ENCODE results near the gene DHX15.

DHX15 gene

GRCh38 chr4:24489870-24490269 is 94.5 kb downstream of the DHX15 start:
- Histone ChIP-seq H3K9me2 (replicated peaks; ENCODE audit: control insufficient read depth, low read length) (no peaks in the 10 kb centered on the region), H3K9me3 (ENCODE audit: control insufficient read depth, insufficient read depth, low read length) (no peaks in the 10 kb centered on the region), H3K4me3 (ENCODE audit: low read length) (no peak overlapping the region), H3F3A (ENCODE audit: control insufficient read depth, insufficient read depth) (no peaks in the 10 kb centered on the region), H3K79me2 (ENCODE audit: control insufficient read depth, low read length) (no peaks in the 10 kb centered on the region), H4K20me1 (ENCODE audit: control insufficient read depth, insufficient read depth, low read depth, low read length) (no peaks in the 10 kb centered on the region), H3K4me2 (ENCODE audit: low read length) (no peak overlapping the region), H3K4me1 (ENCODE audit: control insufficient read depth, low read length) (no peaks in the 10 kb centered on the region), H3K27ac (ENCODE audit: low read depth, low read length) (no peak overlapping the region), H3K27me3 (ENCODE audit: control insufficient read depth, low read length) (peaks cover 11% of the 10 kb centered on the region; the same call in 1 of the 2 replicates), H3K36me3 (ENCODE audit: control insufficient read depth, low read length) (no peaks in the 10 kb centered on the region)
- TF ChIP-seq CTCF (IDR thresholded peaks at IDR 0.05; ENCODE audit: low read depth, low read length, poor library complexity, severe bottlenecking) (no peak), EZH2phosphoT487 (IDR thresholded peaks at IDR 0.05; ENCODE audit: borderline replicate concordance, low read length) (no peak)

GRCh38 chr4:24488399-24489164 is 95.8 kb downstream of the DHX15 start:
- Histone ChIP-seq H3K36me3 (ENCODE audit: control insufficient read depth, low read length) (no peaks in the 10 kb centered on the region), H3K4me3 (ENCODE audit: low read length) (no peak overlapping the region), H3K79me2 (ENCODE audit: control insufficient read depth, low read length) (no peaks in the 10 kb centered on the region), H4K20me1 (ENCODE audit: control insufficient read depth, insufficient read depth, low read depth, low read length) (no peaks in the 10 kb centered on the region), H3K27me3 (ENCODE audit: control insufficient read depth, low read length) (peaks cover 11% of the 10 kb centered on the region; the same call in 1 of the 2 replicates), H3F3A (ENCODE audit: control insufficient read depth, insufficient read depth) (no peaks in the 10 kb centered on the region), H3K27ac (ENCODE audit: low read depth, low read length) (no peak overlapping the region), H3K4me2 (ENCODE audit: low read length) (no peak overlapping the region), H3K9me2 (replicated peaks; ENCODE audit: control insufficient read depth, low read length) (no peaks in the 10 kb centered on the region), H3K9me3 (ENCODE audit: control insufficient read depth, insufficient read depth, low read length) (no peaks in the 10 kb centered on the region), H3K4me1 (ENCODE audit: control insufficient read depth, low read length) (no peaks in the 10 kb centered on the region)
- no peak for TF ChIP-seq EZH2phosphoT487 (IDR thresholded peaks at IDR 0.05; ENCODE audit: borderline replicate concordance, low read length)
- TF ChIP-seq CTCF (IDR thresholded peaks at IDR 0.05; ENCODE audit: low read depth, low read length, poor library complexity, severe bottlenecking) = peak; percentile 95

GRCh38 chr4:24482871-24483270 is 101.5 kb downstream of the DHX15 start:
- H3K79me2 ChIP-seq (ENCODE audit: control insufficient read depth, low read length) = no peaks in the 10 kb centered on the region
- no peaks in the 10 kb centered on the region for H3K36me3 ChIP-seq (ENCODE audit: control insufficient read depth, low read length)
- H3K27ac ChIP-seq (ENCODE audit: low read depth, low read length) = no peak overlapping the region
- H3K9me2 ChIP-seq (replicated peaks; ENCODE audit: control insufficient read depth, low read length) = no peaks in the 10 kb centered on the region
- H3K4me3 ChIP-seq (ENCODE audit: low read length) = no peak overlapping the region
- H3K4me2 ChIP-seq (ENCODE audit: low read length) = no peak overlapping the region
- no peaks in the 10 kb centered on the region for H3F3A ChIP-seq (ENCODE audit: control insufficient read depth, insufficient read depth)
- no peaks in the 10 kb centered on the region for H3K4me1 ChIP-seq (ENCODE audit: control insufficient read depth, low read length)
- no peaks in the 10 kb centered on the region for H3K9me3 ChIP-seq (ENCODE audit: control insufficient read depth, insufficient read depth, low read length)
- no peak for TF ChIP-seq EZH2phosphoT487 (IDR thresholded peaks at IDR 0.05; ENCODE audit: borderline replicate concordance, low read length)
- no peak for TF ChIP-seq CTCF (IDR thresholded peaks at IDR 0.05; ENCODE audit: low read depth, low read length, poor library complexity, severe bottlenecking)
- no peaks in the 10 kb centered on the region for H4K20me1 ChIP-seq (ENCODE audit: control insufficient read depth, insufficient read depth, low read depth, low read length)
- H3K27me3 ChIP-seq (ENCODE audit: control insufficient read depth, low read length) = no peaks in the 10 kb centered on the region
